Ishikawa (cell line): ENCODE data around the gene JARID2.

ENCODE experiments used
- CEBPB ChIP-seq: IDR thresholded peaks from 2 replicates; pipeline ENCODE4 v1.6.1; 2012
- EP300 ChIP-seq: IDR thresholded peaks from 2 replicates; pipeline ENCODE4 v1.6.1; 2012; ENCODE audit warnings: borderline replicate concordance
- FOXM1 ChIP-seq: IDR thresholded peaks from 2 replicates; pipeline ENCODE4 v1.6.1; 2012; ENCODE audit warnings: low read depth, borderline replicate concordance
- RAD21 ChIP-seq: IDR thresholded peaks from 2 replicates; pipeline ENCODE4 v1.6.1; 2012; ENCODE audit warnings: low read depth
- TAF1 ChIP-seq: IDR thresholded peaks from 2 replicates; pipeline ENCODE4 v1.6.1; 2012; ENCODE audit warnings: low read depth, mild to moderate bottlenecking
- TCF12 ChIP-seq: IDR thresholded peaks from 2 replicates; pipeline ENCODE4 v1.6.1; 2012; ENCODE audit warnings: low read depth
- TEAD4 ChIP-seq: IDR thresholded peaks from 2 replicates; pipeline ENCODE4 v1.6.1; 2012
- USF1 ChIP-seq: IDR thresholded peaks from 2 replicates; pipeline ENCODE4 v1.6.1; 2012
- YY1 ChIP-seq: IDR thresholded peaks from 2 replicates; pipeline ENCODE4 v1.6.1; 2012; ENCODE audit warnings: low read depth
- TF ChIP-seq, protein P1 (sequence below): IDR thresholded peaks from 2 replicates; pipeline ENCODE4 v1.6.1; 2012; ENCODE audit warnings: low read depth, mild to moderate bottlenecking

DNA sequence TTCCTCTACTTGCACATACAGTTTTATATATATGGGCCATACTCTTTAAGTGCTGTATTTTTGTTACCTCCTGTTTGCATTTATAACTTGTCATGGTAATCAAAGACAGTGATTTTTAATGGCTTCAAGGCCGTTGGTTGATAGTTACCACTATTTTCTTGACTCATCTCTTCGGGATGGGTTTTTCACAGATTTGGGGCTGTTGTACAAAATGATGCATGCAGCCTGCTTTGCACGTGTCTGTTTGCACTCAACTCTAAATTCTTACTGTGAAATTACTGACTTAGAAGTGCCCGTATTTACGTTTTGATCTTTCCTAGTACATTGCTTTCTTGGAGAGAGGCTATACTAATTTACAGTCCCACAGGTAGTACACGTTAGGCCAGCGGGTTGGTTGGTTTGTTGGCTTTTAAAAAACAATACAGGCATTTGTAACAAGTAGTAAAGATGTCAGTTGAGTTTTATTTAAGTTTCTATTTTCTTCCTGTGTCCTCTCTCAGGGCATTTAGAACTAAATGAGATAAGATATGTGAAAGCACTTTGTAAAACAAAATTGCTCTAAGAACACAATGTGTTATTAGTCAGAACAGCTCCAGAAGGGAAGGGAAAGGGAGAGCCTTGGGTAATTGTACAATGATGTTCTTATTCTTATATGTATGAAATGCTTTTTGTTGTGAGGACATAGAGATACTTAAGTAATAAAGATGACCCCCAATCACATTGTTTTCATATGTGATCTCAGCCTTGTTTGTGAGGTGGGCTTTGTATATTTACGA, 11.7 kb downstream of the JARID2 start:
- TF ChIP-seq RAD21 (no peak), USF1 (no peak), EP300 (no peak), CEBPB (no peak), FOXM1 (no peak), TCF12 (no peak), TEAD4 (no peak), YY1 (no peak), TAF1 (no peak)
- TF ChIP-seq, protein P1, sequence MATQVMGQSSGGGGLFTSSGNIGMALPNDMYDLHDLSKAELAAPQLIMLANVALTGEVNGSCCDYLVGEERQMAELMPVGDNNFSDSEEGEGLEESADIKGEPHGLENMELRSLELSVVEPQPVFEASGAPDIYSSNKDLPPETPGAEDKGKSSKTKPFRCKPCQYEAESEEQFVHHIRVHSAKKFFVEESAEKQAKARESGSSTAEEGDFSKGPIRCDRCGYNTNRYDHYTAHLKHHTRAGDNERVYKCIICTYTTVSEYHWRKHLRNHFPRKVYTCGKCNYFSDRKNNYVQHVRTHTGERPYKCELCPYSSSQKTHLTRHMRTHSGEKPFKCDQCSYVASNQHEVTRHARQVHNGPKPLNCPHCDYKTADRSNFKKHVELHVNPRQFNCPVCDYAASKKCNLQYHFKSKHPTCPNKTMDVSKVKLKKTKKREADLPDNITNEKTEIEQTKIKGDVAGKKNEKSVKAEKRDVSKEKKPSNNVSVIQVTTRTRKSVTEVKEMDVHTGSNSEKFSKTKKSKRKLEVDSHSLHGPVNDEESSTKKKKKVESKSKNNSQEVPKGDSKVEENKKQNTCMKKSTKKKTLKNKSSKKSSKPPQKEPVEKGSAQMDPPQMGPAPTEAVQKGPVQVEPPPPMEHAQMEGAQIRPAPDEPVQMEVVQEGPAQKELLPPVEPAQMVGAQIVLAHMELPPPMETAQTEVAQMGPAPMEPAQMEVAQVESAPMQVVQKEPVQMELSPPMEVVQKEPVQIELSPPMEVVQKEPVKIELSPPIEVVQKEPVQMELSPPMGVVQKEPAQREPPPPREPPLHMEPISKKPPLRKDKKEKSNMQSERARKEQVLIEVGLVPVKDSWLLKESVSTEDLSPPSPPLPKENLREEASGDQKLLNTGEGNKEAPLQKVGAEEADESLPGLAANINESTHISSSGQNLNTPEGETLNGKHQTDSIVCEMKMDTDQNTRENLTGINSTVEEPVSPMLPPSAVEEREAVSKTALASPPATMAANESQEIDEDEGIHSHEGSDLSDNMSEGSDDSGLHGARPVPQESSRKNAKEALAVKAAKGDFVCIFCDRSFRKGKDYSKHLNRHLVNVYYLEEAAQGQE, result no peak
